HEK293 (cell line): ENCODE data around the gene PHACTR2.

ENCODE experiments used
- FEZF1 ChIP-seq: fragments of 450-650 bp; formaldehyde crosslinking; IDR thresholded peaks from 2 replicates; pipeline ENCODE4 v1.5.1; 2016; ENCODE audit warnings: missing biosample characterization, missing genetic modification characterization
- SP7 ChIP-seq: fragments of 450-650 bp; formaldehyde crosslinking; IDR thresholded peaks from 2 replicates; pipeline ENCODE4 v1.5.1; 2016; ENCODE audit warnings: missing biosample characterization, missing genetic modification characterization
- TRIM28 ChIP-seq: IDR thresholded peaks from 2 replicates; pipeline ENCODE4 v1.6.1; 2011; ENCODE audit warnings: low read length, control low read depth, borderline replicate concordance
- ZBTB48 ChIP-seq: fragments of 450-650 bp; formaldehyde crosslinking; IDR thresholded peaks from 2 replicates; pipeline ENCODE4 v1.5.1; 2016; ENCODE audit warnings: missing biosample characterization, missing genetic modification characterization
- ZBTB8A ChIP-seq: fragments of 450-650 bp; formaldehyde crosslinking; IDR thresholded peaks from 2 replicates; pipeline ENCODE4 v1.5.1; 2016; ENCODE audit warnings: missing biosample characterization, missing genetic modification characterization
- ZFP37 ChIP-seq: fragments of 450-650 bp; formaldehyde crosslinking; IDR thresholded peaks from 2 replicates; pipeline ENCODE4 v1.5.1; 2016; ENCODE audit warnings: missing biosample characterization, missing genetic modification characterization
- ZFP41 ChIP-seq: fragments of 450-650 bp; formaldehyde crosslinking; IDR thresholded peaks from 2 replicates; pipeline ENCODE4 v1.5.1; 2016; ENCODE audit warnings: missing biosample characterization, missing genetic modification characterization, borderline replicate concordance
- ZFP69B ChIP-seq: fragments of 450-650 bp; formaldehyde crosslinking; IDR thresholded peaks from 2 replicates; pipeline ENCODE4 v1.5.1; 2016; ENCODE audit warnings: missing biosample characterization, missing genetic modification characterization
- ZNF114 ChIP-seq: fragments of 450-650 bp; formaldehyde crosslinking; IDR thresholded peaks from 2 replicates; pipeline ENCODE4 v1.5.0; 2017; ENCODE audit warnings: missing biosample characterization, missing genetic modification characterization
- ZNF155 ChIP-seq: fragments of 450-650 bp; formaldehyde crosslinking; IDR thresholded peaks from 2 replicates; pipeline ENCODE4 v1.5.1; 2016; ENCODE audit warnings: missing biosample characterization, missing genetic modification characterization
- ZNF16 ChIP-seq: fragments of 450-650 bp; formaldehyde crosslinking; IDR thresholded peaks from 2 replicates; pipeline ENCODE4 v1.5.1; 2016; ENCODE audit warnings: low read depth, missing biosample characterization, missing genetic modification characterization
- ZNF175 ChIP-seq: fragments of 450-650 bp; formaldehyde crosslinking; IDR thresholded peaks from 2 replicates; pipeline ENCODE4 v1.5.1; 2016; ENCODE audit warnings: missing biosample characterization, missing genetic modification characterization
- ZNF24 ChIP-seq: fragments of 450-650 bp; formaldehyde crosslinking; IDR thresholded peaks from 2 replicates; pipeline ENCODE4 v1.5.1; 2016; ENCODE audit warnings: missing biosample characterization, missing genetic modification characterization
- ZNF510 ChIP-seq: fragments of 450-650 bp; formaldehyde crosslinking; IDR thresholded peaks from 2 replicates; pipeline ENCODE4 v1.5.1; 2018; ENCODE audit warnings: mild to moderate bottlenecking, missing genetic modification characterization, missing biosample characterization; ENCODE audit not compliant: insufficient replicate concordance
- ZNF529 ChIP-seq: fragments of 450-650 bp; formaldehyde crosslinking; IDR thresholded peaks from 2 replicates; pipeline ENCODE4 v1.5.1; 2017; ENCODE audit warnings: missing genetic modification characterization, missing biosample characterization; ENCODE audit not compliant: insufficient replicate concordance
- ZNF549 ChIP-seq: fragments of 450-650 bp; IDR thresholded peaks from 2 replicates; pipeline ENCODE4 v1.5.1; 2018; ENCODE audit warnings: missing biosample characterization, missing genetic modification characterization, mild to moderate bottlenecking, inconsistent platforms, moderate library complexity
- ZNF660 ChIP-seq: fragments of 450-650 bp; IDR thresholded peaks from 2 replicates; pipeline ENCODE4 v1.5.1; 2018; ENCODE audit warnings: missing biosample characterization, mild to moderate bottlenecking, missing genetic modification characterization
- ZNF776 ChIP-seq: fragments of 450-650 bp; formaldehyde crosslinking; IDR thresholded peaks from 2 replicates; pipeline ENCODE4 v1.5.0; 2017; ENCODE audit warnings: missing biosample characterization, missing genetic modification characterization, borderline replicate concordance
- ZNF785 ChIP-seq: fragments of 450-650 bp; formaldehyde crosslinking; IDR thresholded peaks from 2 replicates; pipeline ENCODE4 v1.5.1; 2016; ENCODE audit warnings: missing biosample characterization, missing genetic modification characterization
- ZNF830 ChIP-seq: fragments of 450-650 bp; IDR thresholded peaks from 2 replicates; pipeline ENCODE4 v1.5.0; 2018; ENCODE audit warnings: missing biosample characterization, missing genetic modification characterization, low read depth, mild to moderate bottlenecking, moderate library complexity
- ZSCAN30 ChIP-seq: fragments of 450-650 bp; IDR thresholded peaks from 2 replicates; pipeline ENCODE4 v1.5.1; 2018; ENCODE audit warnings: missing biosample characterization, mild to moderate bottlenecking, missing genetic modification characterization, moderate library complexity
- TF ChIP-seq, protein P1 (sequence below): fragments of 450-650 bp; formaldehyde crosslinking; conservative IDR thresholded peaks from 2 replicates; pipeline ENCODE4 v1.5.1; 2016; ENCODE audit warnings: low read depth, missing biosample characterization, missing genetic modification characterization
- TF ChIP-seq, protein P2 (sequence below): fragments of 450-650 bp; formaldehyde crosslinking; IDR thresholded peaks from 2 replicates; pipeline ENCODE4 v1.5.1; 2016; ENCODE audit warnings: missing biosample characterization, missing genetic modification characterization
- TF ChIP-seq, protein P3 (sequence below): fragments of 450-650 bp; formaldehyde crosslinking; IDR thresholded peaks from 2 replicates; pipeline ENCODE4 v1.5.1; 2017; ENCODE audit warnings: missing biosample characterization, missing genetic modification characterization
- TF ChIP-seq, protein P4 (sequence below): fragments of 450-650 bp; formaldehyde crosslinking; IDR thresholded peaks from 2 replicates; pipeline ENCODE4 v1.5.1; 2016; ENCODE audit warnings: missing biosample characterization, missing genetic modification characterization
- TF ChIP-seq, protein P5 (sequence below): fragments of 450-650 bp; formaldehyde crosslinking; conservative IDR thresholded peaks from 2 replicates; pipeline ENCODE4 v1.5.1; 2016; ENCODE audit warnings: low read depth, missing biosample characterization, missing genetic modification characterization
- TF ChIP-seq, protein P6 (sequence below): IDR thresholded peaks from 2 replicates; pipeline ENCODE4 v1.6.1; 2011; ENCODE audit warnings: mild to moderate bottlenecking, low read depth, low read length, borderline replicate concordance

The PHACTR2 gene

DNA sequence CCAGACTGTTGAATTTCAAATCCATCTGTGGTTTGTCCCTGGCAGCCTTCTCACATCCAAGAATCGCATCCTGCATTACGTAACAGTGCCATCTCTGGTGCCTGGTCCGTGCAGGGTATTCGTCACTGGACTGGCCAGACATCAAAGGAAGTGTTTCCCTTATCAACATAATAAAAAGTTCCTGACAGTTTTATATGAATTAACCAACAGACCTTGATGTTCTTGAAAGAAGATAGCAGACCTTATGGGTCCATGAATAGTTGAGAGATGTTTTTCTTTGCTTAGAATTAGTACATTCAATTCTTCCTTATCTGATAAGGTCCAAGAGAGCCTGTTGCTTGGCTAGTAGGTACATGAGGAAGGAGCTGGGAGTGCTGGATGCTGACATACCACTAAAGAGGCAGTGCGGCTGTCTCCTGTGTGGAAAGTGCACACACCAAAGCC, 77.6 kb downstream of the PHACTR2 start (continued):
- TF ChIP-seq SP7 (tag by site-specific recombination) (peak; percentile 84), ZNF660 (tag by site-specific recombination) (peak; percentile 77; the same call in 1 of the 2 replicates), ZSCAN30 (tag by site-specific recombination) (peak; percentile 95), FEZF1 (tag by site-specific recombination) (peak; percentile 99), ZBTB48 (no peak; the same call in 1 of the 2 replicates), ZNF776 (tag by site-specific recombination) (no peak), ZNF16 (no peak), ZNF830 (tag by site-specific recombination) (no peak), ZNF24 (peak; percentile 97), ZBTB8A (peak; percentile 61), ZNF529 (tag by site-specific recombination) (peak; percentile 37), TRIM28 (peak; percentile 95), ZFP37 (tag by site-specific recombination) (peak; percentile 95), ZNF549 (tag by site-specific recombination) (no peak), ZNF155 (tag by site-specific recombination) (no peak), ZNF114 (no peak), ZNF175 (no peak), ZNF785 (no peak), ZNF510 (tag by site-specific recombination) (peak; percentile 25), ZFP69B (tag by site-specific recombination) (peak; percentile 82), ZFP41 (no peak)
- TF ChIP-seq, protein P1, sequence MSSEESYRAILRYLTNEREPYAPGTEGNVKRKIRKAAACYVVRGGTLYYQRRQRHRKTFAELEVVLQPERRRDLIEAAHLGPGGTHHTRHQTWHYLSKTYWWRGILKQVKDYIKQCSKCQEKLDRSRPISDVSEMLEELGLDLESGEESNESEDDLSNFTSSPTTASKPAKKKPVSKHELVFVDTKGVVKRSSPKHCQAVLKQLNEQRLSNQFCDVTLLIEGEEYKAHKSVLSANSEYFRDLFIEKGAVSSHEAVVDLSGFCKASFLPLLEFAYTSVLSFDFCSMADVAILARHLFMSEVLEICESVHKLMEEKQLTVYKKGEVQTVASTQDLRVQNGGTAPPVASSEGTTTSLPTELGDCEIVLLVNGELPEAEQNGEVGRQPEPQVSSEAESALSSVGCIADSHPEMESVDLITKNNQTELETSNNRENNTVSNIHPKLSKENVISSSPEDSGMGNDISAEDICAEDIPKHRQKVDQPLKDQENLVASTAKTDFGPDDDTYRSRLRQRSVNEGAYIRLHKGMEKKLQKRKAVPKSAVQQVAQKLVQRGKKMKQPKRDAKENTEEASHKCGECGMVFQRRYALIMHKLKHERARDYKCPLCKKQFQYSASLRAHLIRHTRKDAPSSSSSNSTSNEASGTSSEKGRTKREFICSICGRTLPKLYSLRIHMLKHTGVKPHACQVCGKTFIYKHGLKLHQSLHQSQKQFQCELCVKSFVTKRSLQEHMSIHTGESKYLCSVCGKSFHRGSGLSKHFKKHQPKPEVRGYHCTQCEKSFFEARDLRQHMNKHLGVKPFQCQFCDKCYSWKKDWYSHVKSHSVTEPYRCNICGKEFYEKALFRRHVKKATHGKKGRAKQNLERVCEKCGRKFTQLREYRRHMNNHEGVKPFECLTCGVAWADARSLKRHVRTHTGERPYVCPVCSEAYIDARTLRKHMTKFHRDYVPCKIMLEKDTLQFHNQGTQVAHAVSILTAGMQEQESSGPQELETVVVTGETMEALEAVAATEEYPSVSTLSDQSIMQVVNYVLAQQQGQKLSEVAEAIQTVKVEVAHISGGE (tag by site-specific recombination): no peak; the same call in 1 of the 2 replicates
- TF ChIP-seq, protein P2, sequence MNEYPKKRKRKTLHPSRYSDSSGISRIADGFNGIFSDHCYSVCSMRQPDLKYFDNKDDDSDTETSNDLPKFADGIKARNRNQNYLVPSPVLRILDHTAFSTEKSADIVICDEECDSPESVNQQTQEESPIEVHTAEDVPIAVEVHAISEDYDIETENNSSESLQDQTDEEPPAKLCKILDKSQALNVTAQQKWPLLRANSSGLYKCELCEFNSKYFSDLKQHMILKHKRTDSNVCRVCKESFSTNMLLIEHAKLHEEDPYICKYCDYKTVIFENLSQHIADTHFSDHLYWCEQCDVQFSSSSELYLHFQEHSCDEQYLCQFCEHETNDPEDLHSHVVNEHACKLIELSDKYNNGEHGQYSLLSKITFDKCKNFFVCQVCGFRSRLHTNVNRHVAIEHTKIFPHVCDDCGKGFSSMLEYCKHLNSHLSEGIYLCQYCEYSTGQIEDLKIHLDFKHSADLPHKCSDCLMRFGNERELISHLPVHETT (tag by site-specific recombination): peak; percentile 95
- TF ChIP-seq, protein P3, sequence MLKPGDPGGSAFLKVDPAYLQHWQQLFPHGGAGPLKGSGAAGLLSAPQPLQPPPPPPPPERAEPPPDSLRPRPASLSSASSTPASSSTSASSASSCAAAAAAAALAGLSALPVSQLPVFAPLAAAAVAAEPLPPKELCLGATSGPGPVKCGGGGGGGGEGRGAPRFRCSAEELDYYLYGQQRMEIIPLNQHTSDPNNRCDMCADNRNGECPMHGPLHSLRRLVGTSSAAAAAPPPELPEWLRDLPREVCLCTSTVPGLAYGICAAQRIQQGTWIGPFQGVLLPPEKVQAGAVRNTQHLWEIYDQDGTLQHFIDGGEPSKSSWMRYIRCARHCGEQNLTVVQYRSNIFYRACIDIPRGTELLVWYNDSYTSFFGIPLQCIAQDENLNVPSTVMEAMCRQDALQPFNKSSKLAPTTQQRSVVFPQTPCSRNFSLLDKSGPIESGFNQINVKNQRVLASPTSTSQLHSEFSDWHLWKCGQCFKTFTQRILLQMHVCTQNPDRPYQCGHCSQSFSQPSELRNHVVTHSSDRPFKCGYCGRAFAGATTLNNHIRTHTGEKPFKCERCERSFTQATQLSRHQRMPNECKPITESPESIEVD: peak; percentile 99
- TF ChIP-seq, protein P4, sequence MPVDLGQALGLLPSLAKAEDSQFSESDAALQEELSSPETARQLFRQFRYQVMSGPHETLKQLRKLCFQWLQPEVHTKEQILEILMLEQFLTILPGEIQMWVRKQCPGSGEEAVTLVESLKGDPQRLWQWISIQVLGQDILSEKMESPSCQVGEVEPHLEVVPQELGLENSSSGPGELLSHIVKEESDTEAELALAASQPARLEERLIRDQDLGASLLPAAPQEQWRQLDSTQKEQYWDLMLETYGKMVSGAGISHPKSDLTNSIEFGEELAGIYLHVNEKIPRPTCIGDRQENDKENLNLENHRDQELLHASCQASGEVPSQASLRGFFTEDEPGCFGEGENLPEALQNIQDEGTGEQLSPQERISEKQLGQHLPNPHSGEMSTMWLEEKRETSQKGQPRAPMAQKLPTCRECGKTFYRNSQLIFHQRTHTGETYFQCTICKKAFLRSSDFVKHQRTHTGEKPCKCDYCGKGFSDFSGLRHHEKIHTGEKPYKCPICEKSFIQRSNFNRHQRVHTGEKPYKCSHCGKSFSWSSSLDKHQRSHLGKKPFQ (tag by site-specific recombination): peak; percentile 87
- TF ChIP-seq, protein P5, sequence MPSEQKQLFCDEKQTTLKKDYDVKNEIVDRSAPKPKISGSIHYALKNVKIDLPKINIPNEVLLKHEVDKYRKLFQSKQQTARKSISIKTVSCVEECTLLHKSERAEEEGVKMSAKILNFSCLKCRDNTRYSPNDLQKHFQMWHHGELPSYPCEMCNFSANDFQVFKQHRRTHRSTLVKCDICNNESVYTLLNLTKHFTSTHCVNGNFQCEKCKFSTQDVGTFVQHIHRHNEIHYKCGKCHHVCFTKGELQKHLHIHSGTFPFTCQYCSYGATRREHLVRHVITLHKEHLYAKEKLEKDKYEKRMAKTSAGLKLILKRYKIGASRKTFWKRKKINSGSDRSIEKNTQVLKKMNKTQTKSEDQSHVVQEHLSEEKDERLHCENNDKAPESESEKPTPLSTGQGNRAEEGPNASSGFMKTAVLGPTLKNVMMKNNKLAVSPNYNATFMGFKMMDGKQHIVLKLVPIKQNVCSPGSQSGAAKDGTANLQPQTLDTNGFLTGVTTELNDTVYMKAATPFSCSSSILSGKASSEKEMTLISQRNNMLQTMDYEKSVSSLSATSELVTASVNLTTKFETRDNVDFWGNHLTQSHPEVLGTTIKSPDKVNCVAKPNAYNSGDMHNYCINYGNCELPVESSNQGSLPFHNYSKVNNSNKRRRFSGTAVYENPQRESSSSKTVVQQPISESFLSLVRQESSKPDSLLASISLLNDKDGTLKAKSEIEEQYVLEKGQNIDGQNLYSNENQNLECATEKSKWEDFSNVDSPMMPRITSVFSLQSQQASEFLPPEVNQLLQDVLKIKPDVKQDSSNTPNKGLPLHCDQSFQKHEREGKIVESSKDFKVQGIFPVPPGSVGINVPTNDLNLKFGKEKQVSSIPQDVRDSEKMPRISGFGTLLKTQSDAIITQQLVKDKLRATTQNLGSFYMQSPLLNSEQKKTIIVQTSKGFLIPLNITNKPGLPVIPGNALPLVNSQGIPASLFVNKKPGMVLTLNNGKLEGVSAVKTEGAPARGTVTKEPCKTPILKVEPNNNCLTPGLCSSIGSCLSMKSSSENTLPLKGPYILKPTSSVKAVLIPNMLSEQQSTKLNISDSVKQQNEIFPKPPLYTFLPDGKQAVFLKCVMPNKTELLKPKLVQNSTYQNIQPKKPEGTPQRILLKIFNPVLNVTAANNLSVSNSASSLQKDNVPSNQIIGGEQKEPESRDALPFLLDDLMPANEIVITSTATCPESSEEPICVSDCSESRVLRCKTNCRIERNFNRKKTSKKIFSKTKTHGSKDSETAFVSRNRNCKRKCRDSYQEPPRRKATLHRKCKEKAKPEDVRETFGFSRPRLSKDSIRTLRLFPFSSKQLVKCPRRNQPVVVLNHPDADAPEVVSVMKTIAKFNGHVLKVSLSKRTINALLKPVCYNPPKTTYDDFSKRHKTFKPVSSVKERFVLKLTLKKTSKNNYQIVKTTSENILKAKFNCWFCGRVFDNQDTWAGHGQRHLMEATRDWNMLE (tag by site-specific recombination): peak; percentile 65
- TF ChIP-seq, protein P6, sequence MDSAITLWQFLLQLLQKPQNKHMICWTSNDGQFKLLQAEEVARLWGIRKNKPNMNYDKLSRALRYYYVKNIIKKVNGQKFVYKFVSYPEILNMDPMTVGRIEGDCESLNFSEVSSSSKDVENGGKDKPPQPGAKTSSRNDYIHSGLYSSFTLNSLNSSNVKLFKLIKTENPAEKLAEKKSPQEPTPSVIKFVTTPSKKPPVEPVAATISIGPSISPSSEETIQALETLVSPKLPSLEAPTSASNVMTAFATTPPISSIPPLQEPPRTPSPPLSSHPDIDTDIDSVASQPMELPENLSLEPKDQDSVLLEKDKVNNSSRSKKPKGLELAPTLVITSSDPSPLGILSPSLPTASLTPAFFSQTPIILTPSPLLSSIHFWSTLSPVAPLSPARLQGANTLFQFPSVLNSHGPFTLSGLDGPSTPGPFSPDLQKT: no peak
